Ovary (tissue), 3 donors: ENCODE results near the gene MAPT.

Experiments
- CTCF ChIP-seq, 3 donors: fragments of 450-650 bp in 2 of 3; fragments of 200-600 bp in 1 of 3; IDR thresholded peaks; one replicate each; pipeline versions ENCODE4 v1.5.1 to v1.8.0; 2016 to 2022; ENCODE audit warnings: antibody characterized with exemption in 3 of 3, mild to moderate bottlenecking in 1 of 3
- POLR2A ChIP-seq: fragments of 450-650 bp; IDR thresholded peaks from one replicate; pipeline ENCODE4 v1.6.1; 2017; ENCODE audit warnings: antibody characterized with exemption, mild to moderate bottlenecking, moderate library complexity
- donor health status: DM: no; HTN: no; CAD: no.

- TF ChIP-seq CTCF (IDR thresholded peaks at IDR 0.05) (no peak), POLR2A (no peak)
These were observed 66.9 kb downstream of the MAPT start for GRCh38 chr17:45961206-45961605.
